Neural cell (in vitro differentiated cells): ENCODE measurements around the gene CYP2D6. TPM values are rescaled to one million over a fixed set of nuclear protein-coding genes. Genes with fewer than 3 reads are reported as not detected.
"Not testable (repeated sequence)": the region's sequence is repeated elsewhere in the genome, so short reads cannot be mapped to it uniquely, and the experiment has no call there.

Experiments used
- H2AFZ ChIP-seq: fragments of 200-600, 300-800 bp; sonication (generic), shearing (Covaris generic); 2 replicates; pipeline ENCODE4 v1.6.0; 2014; ENCODE audit warnings: low read depth, mild to moderate bottlenecking, antibody characterized with exemption, low read length, moderate library complexity
- H3F3A ChIP-seq: fragments of 200-600 bp; shearing (Covaris generic); 2 replicates; pipeline ENCODE4 v1.6.1; 2016; ENCODE audit warnings: mild to moderate bottlenecking, moderate library complexity, mixed read lengths, antibody characterized with exemption, low read length; ENCODE audit not compliant: insufficient read depth, poor library complexity, severe bottlenecking
- H3K27ac ChIP-seq: fragments of 200-600, 300-800 bp; sonication (generic), shearing (Covaris generic); 2 replicates; pipeline ENCODE4 v1.5.1; 2014; ENCODE audit warnings: mild to moderate bottlenecking, low read length, moderate library complexity
- H3K27me3 ChIP-seq: fragments of 300-800, 200-600 bp; sonication (generic), shearing (Covaris generic); 2 replicates; pipeline ENCODE4 v1.6.0; 2014; ENCODE audit warnings: mild to moderate bottlenecking, low read depth, low read length, moderate library complexity; ENCODE audit not compliant: insufficient read depth
- H3K36me3 ChIP-seq: fragments of 300-800, 200-600 bp; sonication (generic), shearing (Covaris generic); 2 replicates; pipeline ENCODE4 v1.5.1; 2014; ENCODE audit warnings: mild to moderate bottlenecking, antibody characterized with exemption, low read length, moderate library complexity; ENCODE audit not compliant: insufficient read depth
- H3K4me2 ChIP-seq: fragments of 300-800, 200-600 bp; sonication (generic), shearing (Covaris generic); 2 replicates; pipeline ENCODE4 v1.6.0; 2014; ENCODE audit warnings: mild to moderate bottlenecking, low read length
- H3K4me3 ChIP-seq: fragments of 300-800, 200-600 bp; sonication (generic), shearing (Covaris generic); 2 replicates; pipeline ENCODE4 v1.5.1; 2014; ENCODE audit warnings: mild to moderate bottlenecking, low read length, moderate library complexity
- H3K79me2 ChIP-seq: fragments of 200-600 bp; shearing (Covaris generic); replicated peaks from 2 replicates; pipeline ENCODE4 v1.6.0; 2014; ENCODE audit warnings: mild to moderate bottlenecking, low read length, moderate library complexity; ENCODE audit not compliant: insufficient read depth
- H3K9ac ChIP-seq: fragments of 300-800, 200-600 bp; sonication (generic), shearing (Covaris generic); 2 replicates; pipeline ENCODE4 v1.6.1; 2016; ENCODE audit warnings: mild to moderate bottlenecking, low read length, mixed read lengths
- H3K9me2 ChIP-seq: fragments of 200-600 bp; shearing (Covaris generic); 2 replicates; pipeline ENCODE4 v1.6.1; 2016; ENCODE audit warnings: mild to moderate bottlenecking, low read length, mixed read lengths; ENCODE audit not compliant: insufficient read depth
- H3K9me3 ChIP-seq: fragments of 200-600, 300-800 bp; sonication (generic), shearing (Covaris generic); 2 replicates; pipeline ENCODE4 v1.6.1; 2016; ENCODE audit warnings: mild to moderate bottlenecking, mixed run types, low read length, moderate library complexity, mixed read lengths
- H4K20me1 ChIP-seq: fragments of 200-600 bp; shearing (Covaris generic); 2 replicates; pipeline ENCODE4 v1.6.1; 2016; ENCODE audit warnings: mild to moderate bottlenecking, mixed run types; ENCODE audit not compliant: insufficient read depth
- EP300 ChIP-seq: fragments of 450-650 bp; conservative IDR thresholded peaks from 2 replicates; pipeline ENCODE4 v1.6.1; 2014; ENCODE audit warnings: antibody characterized with exemption, mild to moderate bottlenecking, moderate library complexity; ENCODE audit not compliant: poor library complexity, severe bottlenecking
- EZH2 ChIP-seq: fragments of 200-600, 300-800 bp; shearing (Covaris generic), sonication (generic); IDR thresholded peaks from 2 replicates; pipeline ENCODE4 v1.6.1; 2014; ENCODE audit warnings: antibody characterized with exemption, low read length, borderline replicate concordance, mild to moderate bottlenecking; ENCODE audit not compliant: insufficient read depth, poor library complexity, severe bottlenecking
- MXI1 ChIP-seq: fragments of 450-650 bp; conservative IDR thresholded peaks from 2 replicates; pipeline ENCODE4 v1.6.1; 2014; ENCODE audit warnings: antibody characterized with exemption, mild to moderate bottlenecking; ENCODE audit not compliant: poor library complexity, severe bottlenecking
- POLR2AphosphoS5 ChIP-seq: IDR thresholded peaks from 2 replicates; pipeline ENCODE4 v1.6.1; 2012
- RAD21 ChIP-seq: fragments of 450-650 bp; conservative IDR thresholded peaks from 2 replicates; pipeline ENCODE4 v1.6.1; 2014; ENCODE audit warnings: antibody characterized with exemption, mild to moderate bottlenecking, moderate library complexity
- SMC3 ChIP-seq: fragments of 450-650 bp; conservative IDR thresholded peaks from 2 replicates; pipeline ENCODE4 v1.6.1; 2014; ENCODE audit warnings: antibody characterized with exemption, mild to moderate bottlenecking, moderate library complexity; ENCODE audit not compliant: poor library complexity
- TAF1 ChIP-seq: IDR thresholded peaks from 2 replicates; pipeline ENCODE4 v1.6.1; 2012; ENCODE audit warnings: low read depth
- polyA plus RNA-seq: library from polyadenylated mRNA; depleted of rRNA; stranded (reverse); fragments of >200 nt; gene quantifications from 2 replicates; pipeline ENCODE4 v1.2.3, GENCODE V29; 2014
- TF ChIP-seq, protein P1 (sequence below): IDR thresholded peaks from 2 replicates; pipeline ENCODE4 v1.6.1; 2012; ENCODE audit warnings: borderline replicate concordance
- TF ChIP-seq, protein P2 (sequence below): fragments of 450-650 bp; IDR thresholded peaks from 2 replicates; pipeline ENCODE4 v1.5.1; 2014; ENCODE audit warnings: antibody characterized with exemption, mild to moderate bottlenecking, moderate library complexity; ENCODE audit not compliant: poor library complexity, severe bottlenecking

CYP2D6 gene
- polyA plus RNA-seq, 1 donor from 2014 or later: 11.5 TPM

DNA sequence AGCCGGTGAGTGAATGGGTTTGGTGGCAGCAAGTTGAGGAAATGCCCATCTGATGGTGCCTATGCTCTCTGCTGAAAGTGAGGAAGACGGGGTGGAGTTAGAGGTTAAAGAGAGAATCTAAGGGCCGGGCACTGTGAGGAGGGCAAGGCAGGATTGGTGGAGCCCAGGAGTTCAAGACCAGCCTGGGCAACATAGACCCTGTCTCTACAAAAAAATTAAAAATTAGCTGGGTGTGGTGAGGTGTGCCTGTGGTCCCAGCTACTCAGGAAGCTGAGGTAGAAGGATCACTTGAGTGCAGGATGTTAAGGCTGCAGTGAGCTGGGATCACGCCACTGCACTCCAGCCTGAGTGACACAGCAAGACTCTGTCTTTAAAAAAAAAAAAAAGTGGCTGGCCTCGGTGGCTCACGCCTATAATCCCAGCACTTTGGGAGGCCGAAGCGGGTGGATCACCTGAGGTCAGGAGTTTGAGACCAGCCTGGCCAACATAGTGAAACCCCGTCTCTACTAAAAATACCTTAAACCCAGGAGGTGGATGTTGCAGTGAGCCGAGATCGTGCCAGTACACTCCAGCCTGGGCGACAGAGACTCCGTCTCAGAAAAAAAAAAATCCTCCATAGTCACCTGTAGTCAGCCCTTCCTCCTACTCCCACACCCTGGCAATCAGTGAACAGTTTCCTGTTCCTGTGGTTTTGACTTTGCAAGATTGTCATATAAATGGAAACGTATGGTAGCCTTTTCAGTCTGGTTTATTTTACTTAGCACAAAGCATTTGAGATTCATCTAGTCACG, 10.2 kb downstream of the CYP2D6 start:
- not testable (repeated sequence) for H3K27me3 ChIP-seq, H3K9me3 ChIP-seq, H3K9me2 ChIP-seq, H3K4me2 ChIP-seq, H3K4me3 ChIP-seq, H3F3A ChIP-seq, H3K36me3 ChIP-seq, H3K27ac ChIP-seq, H2AFZ ChIP-seq, H4K20me1 ChIP-seq, H3K79me2 ChIP-seq, H3K9ac ChIP-seq

DNA sequence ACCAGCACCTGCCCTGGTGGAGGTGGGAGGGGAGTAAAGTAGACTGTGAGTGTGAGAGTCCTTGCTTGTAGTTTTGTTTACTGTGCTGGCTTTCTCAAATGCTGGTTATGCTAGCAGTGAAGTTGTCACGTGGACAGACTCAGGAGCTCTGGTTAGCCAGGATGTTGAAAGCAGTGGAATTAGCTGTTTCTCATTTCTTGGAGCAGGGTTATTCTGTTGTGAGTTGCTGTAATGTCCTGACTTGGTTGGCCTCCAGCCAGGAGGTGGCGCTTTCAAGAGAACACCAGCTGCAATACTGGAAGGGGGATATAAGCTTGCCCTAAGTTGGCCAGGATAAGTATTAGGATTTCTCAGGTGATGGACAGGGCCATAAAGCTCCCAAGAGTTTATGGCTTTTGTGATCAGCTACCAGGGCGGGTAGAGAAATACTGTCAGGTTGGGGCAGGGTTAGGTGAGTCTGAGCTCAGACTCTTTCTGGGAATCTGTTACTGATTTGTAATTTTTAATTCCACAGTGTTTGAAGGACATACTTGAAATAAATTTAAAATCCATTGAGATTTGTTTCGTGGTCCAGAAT, 13.7 kb downstream of the CYP2D6 start:
- Histone ChIP-seq H3K27me3 (no peaks in the 10 kb centered on the region), H3K4me3 (no peak overlapping the region), H3K9me3 (no peaks in the 10 kb centered on the region), H3K9ac (no peak overlapping the region), H4K20me1 (no peaks in the 10 kb centered on the region), H3K9me2 (no peaks in the 10 kb centered on the region), H3F3A (no peaks in the 10 kb centered on the region), H3K79me2 (no peaks in the 10 kb centered on the region), H3K36me3 (no peaks in the 10 kb centered on the region), H3K27ac (no peak overlapping the region), H3K4me2 (no peak overlapping the region), H2AFZ (no peak overlapping the region)
- TF ChIP-seq MXI1: no peak
- TF ChIP-seq TAF1: no peak
- TF ChIP-seq SMC3: peak; percentile 22
- TF ChIP-seq POLR2AphosphoS5: no peak

DNA sequence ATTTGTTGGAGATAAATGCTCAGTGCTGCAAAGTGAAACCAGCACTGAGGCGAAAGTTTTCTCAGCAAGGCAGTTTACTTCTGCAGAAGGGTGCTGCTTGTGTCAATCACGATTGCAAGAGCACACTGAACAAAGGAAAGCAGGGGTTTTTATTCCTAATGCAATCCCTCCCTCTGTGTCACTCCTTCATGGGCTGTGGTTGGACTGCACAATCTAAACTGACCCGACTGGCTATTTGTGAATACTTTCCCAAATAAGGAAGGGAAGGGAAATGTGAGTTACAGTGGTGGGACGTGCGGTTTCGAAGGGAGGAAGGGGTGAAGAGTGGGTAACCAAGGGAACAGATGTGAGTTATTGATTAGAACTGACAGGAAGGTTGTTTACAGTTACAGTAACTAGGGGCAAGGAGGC, 15.2 kb downstream of the CYP2D6 start:
- not testable (repeated sequence) for H2AFZ ChIP-seq, H3K4me2 ChIP-seq, H3F3A ChIP-seq, H3K9me2 ChIP-seq, H3K9ac ChIP-seq, H3K27me3 ChIP-seq, H3K79me2 ChIP-seq, H3K27ac ChIP-seq, H3K4me3 ChIP-seq, H3K36me3 ChIP-seq, H4K20me1 ChIP-seq, H3K9me3 ChIP-seq

DNA sequence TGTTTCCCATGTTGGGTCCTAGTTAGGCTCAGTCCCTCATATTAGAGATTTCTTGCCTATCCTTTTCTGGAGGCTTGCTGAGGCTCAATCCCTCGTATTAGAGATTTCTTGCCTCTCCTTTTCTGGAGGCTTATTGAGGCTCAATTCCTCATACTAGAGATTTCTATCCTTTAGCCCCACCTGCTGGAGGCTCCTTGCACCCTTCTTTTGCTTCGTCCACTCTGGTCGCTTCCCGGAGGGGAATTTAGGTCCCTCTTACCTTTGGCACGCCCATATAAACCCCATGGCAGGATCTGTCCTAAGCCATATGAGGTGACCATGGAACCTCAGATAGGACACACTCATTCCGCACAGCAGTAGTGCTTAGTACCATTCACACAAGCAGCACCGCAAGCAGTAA, 15.9 kb downstream of the CYP2D6 start:
- Histone ChIP-seq H3K27me3 (no peaks in the 10 kb centered on the region), H3K9me3 (no peaks in the 10 kb centered on the region), H3K9me2 (no peaks in the 10 kb centered on the region), H3K9ac (no peak overlapping the region), H3K4me2 (no peak overlapping the region), H3K79me2 (no peaks in the 10 kb centered on the region), H3K36me3 (no peaks in the 10 kb centered on the region), H3K27ac (no peak overlapping the region), H3K4me3 (no peak overlapping the region), H3F3A (no peaks in the 10 kb centered on the region), H4K20me1 (no peaks in the 10 kb centered on the region), H2AFZ (no peak overlapping the region)
- TF ChIP-seq EZH2: no peak
- TF ChIP-seq, protein P1, sequence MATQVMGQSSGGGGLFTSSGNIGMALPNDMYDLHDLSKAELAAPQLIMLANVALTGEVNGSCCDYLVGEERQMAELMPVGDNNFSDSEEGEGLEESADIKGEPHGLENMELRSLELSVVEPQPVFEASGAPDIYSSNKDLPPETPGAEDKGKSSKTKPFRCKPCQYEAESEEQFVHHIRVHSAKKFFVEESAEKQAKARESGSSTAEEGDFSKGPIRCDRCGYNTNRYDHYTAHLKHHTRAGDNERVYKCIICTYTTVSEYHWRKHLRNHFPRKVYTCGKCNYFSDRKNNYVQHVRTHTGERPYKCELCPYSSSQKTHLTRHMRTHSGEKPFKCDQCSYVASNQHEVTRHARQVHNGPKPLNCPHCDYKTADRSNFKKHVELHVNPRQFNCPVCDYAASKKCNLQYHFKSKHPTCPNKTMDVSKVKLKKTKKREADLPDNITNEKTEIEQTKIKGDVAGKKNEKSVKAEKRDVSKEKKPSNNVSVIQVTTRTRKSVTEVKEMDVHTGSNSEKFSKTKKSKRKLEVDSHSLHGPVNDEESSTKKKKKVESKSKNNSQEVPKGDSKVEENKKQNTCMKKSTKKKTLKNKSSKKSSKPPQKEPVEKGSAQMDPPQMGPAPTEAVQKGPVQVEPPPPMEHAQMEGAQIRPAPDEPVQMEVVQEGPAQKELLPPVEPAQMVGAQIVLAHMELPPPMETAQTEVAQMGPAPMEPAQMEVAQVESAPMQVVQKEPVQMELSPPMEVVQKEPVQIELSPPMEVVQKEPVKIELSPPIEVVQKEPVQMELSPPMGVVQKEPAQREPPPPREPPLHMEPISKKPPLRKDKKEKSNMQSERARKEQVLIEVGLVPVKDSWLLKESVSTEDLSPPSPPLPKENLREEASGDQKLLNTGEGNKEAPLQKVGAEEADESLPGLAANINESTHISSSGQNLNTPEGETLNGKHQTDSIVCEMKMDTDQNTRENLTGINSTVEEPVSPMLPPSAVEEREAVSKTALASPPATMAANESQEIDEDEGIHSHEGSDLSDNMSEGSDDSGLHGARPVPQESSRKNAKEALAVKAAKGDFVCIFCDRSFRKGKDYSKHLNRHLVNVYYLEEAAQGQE: no peak
- no peak for TF ChIP-seq EP300
- TF ChIP-seq, protein P2, sequence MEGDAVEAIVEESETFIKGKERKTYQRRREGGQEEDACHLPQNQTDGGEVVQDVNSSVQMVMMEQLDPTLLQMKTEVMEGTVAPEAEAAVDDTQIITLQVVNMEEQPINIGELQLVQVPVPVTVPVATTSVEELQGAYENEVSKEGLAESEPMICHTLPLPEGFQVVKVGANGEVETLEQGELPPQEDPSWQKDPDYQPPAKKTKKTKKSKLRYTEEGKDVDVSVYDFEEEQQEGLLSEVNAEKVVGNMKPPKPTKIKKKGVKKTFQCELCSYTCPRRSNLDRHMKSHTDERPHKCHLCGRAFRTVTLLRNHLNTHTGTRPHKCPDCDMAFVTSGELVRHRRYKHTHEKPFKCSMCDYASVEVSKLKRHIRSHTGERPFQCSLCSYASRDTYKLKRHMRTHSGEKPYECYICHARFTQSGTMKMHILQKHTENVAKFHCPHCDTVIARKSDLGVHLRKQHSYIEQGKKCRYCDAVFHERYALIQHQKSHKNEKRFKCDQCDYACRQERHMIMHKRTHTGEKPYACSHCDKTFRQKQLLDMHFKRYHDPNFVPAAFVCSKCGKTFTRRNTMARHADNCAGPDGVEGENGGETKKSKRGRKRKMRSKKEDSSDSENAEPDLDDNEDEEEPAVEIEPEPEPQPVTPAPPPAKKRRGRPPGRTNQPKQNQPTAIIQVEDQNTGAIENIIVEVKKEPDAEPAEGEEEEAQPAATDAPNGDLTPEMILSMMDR: peak; percentile 62
- no peak for TF ChIP-seq TAF1
- TF ChIP-seq POLR2AphosphoS5: no peak
- TF ChIP-seq MXI1: no peak
- peak; percentile 62 for TF ChIP-seq SMC3
- TF ChIP-seq RAD21: peak; percentile 59

DNA sequence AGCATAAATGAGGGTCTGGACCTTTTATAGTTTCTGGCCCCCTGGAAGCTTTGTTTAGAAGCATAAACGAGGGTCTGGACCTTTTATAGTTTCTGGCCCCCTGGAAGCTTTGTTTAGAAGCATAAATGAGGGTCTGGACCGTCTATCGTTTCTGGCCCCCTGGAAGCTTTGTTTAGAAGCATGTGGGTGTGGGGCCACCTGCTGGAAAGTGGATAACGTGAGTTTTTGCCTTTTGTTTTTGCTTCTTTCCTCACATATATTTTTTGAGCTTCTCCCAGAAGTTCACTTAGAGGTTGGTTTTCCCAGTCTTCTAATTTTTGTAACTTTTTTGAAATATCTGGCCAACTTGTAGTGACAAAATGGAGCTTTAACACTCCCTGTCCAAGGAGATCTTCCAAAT, 17.8 kb downstream of the CYP2D6 start:
- H2AFZ ChIP-seq, H3K4me3 ChIP-seq, H3K27me3 ChIP-seq, H3K4me2 ChIP-seq, H3K79me2 ChIP-seq, H3K9ac ChIP-seq, H3K27ac ChIP-seq, H4K20me1 ChIP-seq, H3K9me3 ChIP-seq, H3K36me3 ChIP-seq, H3F3A ChIP-seq, H3K9me2 ChIP-seq: not testable (repeated sequence)
